Urinary bladder (tissue), 4 donors: ENCODE data around the gene SGPL1. TPM values are rescaled to one million over a fixed set of nuclear protein-coding genes. Genes with fewer than 3 reads are reported as not detected.

ENCODE experiments used
- DNase-seq: peaks from one replicate; pipeline ENCODE4 v3.0.0-alpha.2; 2015; ENCODE audit errors: extremely low spot score
- H3K27ac ChIP-seq: one replicate; pipeline ENCODE4 v1.5.1; 2013; ENCODE audit warnings: low read depth, mild to moderate bottlenecking, moderate library complexity
- H3K36me3 ChIP-seq: one replicate; pipeline ENCODE4 v1.6.1; 2013; ENCODE audit warnings: mild to moderate bottlenecking, moderate library complexity; ENCODE audit not compliant: insufficient read depth
- H3K4me1 ChIP-seq: one replicate; pipeline ENCODE4 v1.6.1; 2013; ENCODE audit warnings: mild to moderate bottlenecking, moderate library complexity; ENCODE audit not compliant: insufficient read depth
- H3K4me3 ChIP-seq: one replicate; pipeline ENCODE4 v1.5.1; 2013; ENCODE audit warnings: low read depth, low read length
- WGBS: extraction: QIAGEN DNeasy Blood & Tissue Kit; methylation state at CpG from one replicate; pipeline ENCODE4 v1.1.7; 2013; 5-methylcytosine and 5-hydroxymethylcytosine counted together
- polyA plus RNA-seq: library from polyadenylated mRNA; stranded (reverse); fragments of 200-250 nt; gene quantifications from one replicate; pipeline ENCODE4 v1.2.3, GENCODE V29; 2013
- total RNA-seq: library from RNA; depleted of rRNA; stranded (reverse); fragments of >200 nt; gene quantifications from one replicate; pipeline ENCODE4 v1.2.3, GENCODE V29; 2014
- donor health status: healthy with polysubstance abuse.
- donor health status: healthy.

Gene SGPL1
- total and polyA plus RNA-seq, 2 donors = 14.6 to 61.3 TPM

- no peak for DNase-seq
- H3K36me3 ChIP-seq = no peaks in the 10 kb centered on the region
- H3K4me3 ChIP-seq = no peak within 1 kb of the TSS
- no peaks in the 10 kb centered on the region for H3K4me1 ChIP-seq
- no peak within 1 kb of the TSS for H3K27ac ChIP-seq
- 80% methylated on average over 4 of the region's 4 CpGs for WGBS
These were observed 30.6 kb upstream of the SGPL1 start, which contains the start of gene TBATA for GRCh38 chr10:70785190-70785589. Gene TBATA, minus strand, starts transcription at chr10:70785377. Its CDS starts 1,998 bp downstream, at chr10:70783379.

- 54% methylated on average over 5 of the region's 5 CpGs for WGBS
- Histone ChIP-seq H3K4me1 (no peaks in the 10 kb centered on the region), H3K4me3 (no peak overlapping the region), H3K27ac (no peak overlapping the region), H3K36me3 (no peaks in the 10 kb centered on the region)
- no peak for DNase-seq
These were observed 28.8 kb upstream of the SGPL1 start for GRCh38 chr10:70786799-70787415.

- 77% methylated on average over 5 of the region's 5 CpGs for WGBS
- no peak for DNase-seq
- Histone ChIP-seq H3K4me3 (no peak overlapping the region), H3K36me3 (no peaks in the 10 kb centered on the region), H3K4me1 (no peaks in the 10 kb centered on the region), H3K27ac (no peak overlapping the region)
These were observed 24.2 kb upstream of the SGPL1 start for GRCh38 chr10:70791386-70792039.

GRCh38 chr10:70795613-70796012 lies 20.1 kb upstream of the SGPL1 start:
- Histone ChIP-seq H3K27ac (no peak overlapping the region), H3K4me1 (no peaks in the 10 kb centered on the region), H3K4me3 (no peak overlapping the region), H3K36me3 (no peaks in the 10 kb centered on the region)
- 95% methylated on average over 1 of the region's 1 CpG for whole genome bisulfite sequencing
- no peak for DNase-seq

GRCh38 chr10:70797840-70798239 lies 17.9 kb upstream of the SGPL1 start:
- 76% methylated on average over 7 of the region's 7 CpGs for WGBS
- no peak for DNase-seq
- Histone ChIP-seq H3K36me3 (no peaks in the 10 kb centered on the region), H3K4me1 (no peaks in the 10 kb centered on the region), H3K27ac (no peak overlapping the region), H3K4me3 (no peak overlapping the region)

- DNase-seq = no peak
- no peaks in the 10 kb centered on the region for H3K4me1 ChIP-seq
- 80% methylated on average over 5 of the region's 5 CpGs for WGBS
- no peaks in the 10 kb centered on the region for H3K36me3 ChIP-seq
- no peak overlapping the region for H3K4me3 ChIP-seq
- no peak overlapping the region for H3K27ac ChIP-seq
These were observed 16.6 kb upstream of the SGPL1 start for GRCh38 chr10:70799124-70799523.

- Histone ChIP-seq H3K36me3 (no peaks in the 10 kb centered on the region), H3K27ac (no peak overlapping the region), H3K4me1 (no peaks in the 10 kb centered on the region), H3K4me3 (no peak overlapping the region)
- no peak for DNase-seq
- WGBS = 83% methylated on average over 1 of the region's 1 CpG
These were observed 13.9 kb upstream of the SGPL1 start for GRCh38 chr10:70801854-70802253.

GRCh38 chr10:70803775-70804420 lies 11.8 kb upstream of the SGPL1 start:
- Histone ChIP-seq H3K36me3 (no peaks in the 10 kb centered on the region), H3K4me3 (no peak overlapping the region), H3K4me1 (no peaks in the 10 kb centered on the region), H3K27ac (no peak overlapping the region)
- WGBS = 84% methylated on average over 2 of the region's 2 CpGs
- no peak for DNase-seq

GRCh38 chr10:70804421-70804808 lies 11.3 kb upstream of the SGPL1 start:
- Histone ChIP-seq H3K27ac (no peak overlapping the region), H3K36me3 (no peaks in the 10 kb centered on the region), H3K4me1 (no peaks in the 10 kb centered on the region), H3K4me3 (no peak overlapping the region)
- WGBS = 72% methylated on average over 2 of the region's 2 CpGs
- DNase-seq = no peak

GRCh38 chr10:70805619-70806215 lies 10.0 kb upstream of the SGPL1 start:
- Histone ChIP-seq H3K4me1 (no peaks in the 10 kb centered on the region), H3K4me3 (no peak overlapping the region), H3K27ac (no peak overlapping the region), H3K36me3 (no peaks in the 10 kb centered on the region)
- DNase-seq = no peak
- WGBS = 96% methylated on average over 3 of the region's 3 CpGs

GRCh38 chr10:70806841-70807240 lies 8.9 kb upstream of the SGPL1 start:
- 98% methylated on average over 1 of the region's 1 CpG for WGBS
- H3K36me3 ChIP-seq = no peaks in the 10 kb centered on the region
- H3K4me3 ChIP-seq = no peak overlapping the region
- no peaks in the 10 kb centered on the region for H3K4me1 ChIP-seq
- no peak overlapping the region for H3K27ac ChIP-seq
- DNase-seq = no peak

GRCh38 chr10:70807556-70807955 lies 8.2 kb upstream of the SGPL1 start:
- no peak overlapping the region for H3K4me3 ChIP-seq
- no peaks in the 10 kb centered on the region for H3K4me1 ChIP-seq
- no peak overlapping the region for H3K27ac ChIP-seq
- 70% methylated on average over 3 of the region's 3 CpGs for WGBS
- H3K36me3 ChIP-seq = no peaks in the 10 kb centered on the region
- DNase-seq = no peak

- Histone ChIP-seq H3K4me3 (no peak overlapping the region), H3K27ac (no peak overlapping the region), H3K36me3 (no peaks in the 10 kb centered on the region), H3K4me1 (no peaks in the 10 kb centered on the region)
- no peak for DNase-seq
- WGBS = 81% methylated on average over 6 of the region's 6 CpGs
These were observed 6.6 kb upstream of the SGPL1 start for GRCh38 chr10:70809011-70809611.
